Kidney epithelial cell (primary cell): ENCODE measurements around the gene SPRR3. TPM values are rescaled to one million over a fixed set of nuclear protein-coding genes. Genes with fewer than 3 reads are reported as not detected.

Experiments
- DNase-seq: peaks from one replicate; pipeline ENCODE4 v3.0.0-alpha.2; 2010; ENCODE audit warnings: low read depth
- H3K27me3 ChIP-seq: 2 replicates; pipeline ENCODE4 v1.6.0; 2011; ENCODE audit warnings: low read length; ENCODE audit not compliant: control insufficient read depth, insufficient read depth
- H3K36me3 ChIP-seq: 2 replicates; pipeline ENCODE4 v1.5.1; 2011; ENCODE audit warnings: low read length; ENCODE audit not compliant: control insufficient read depth, insufficient read depth
- H3K4me3 ChIP-seq: 2 replicates; pipeline ENCODE4 v1.5.1; 2011; ENCODE audit warnings: low read depth, mild to moderate bottlenecking, control low read depth, low read length
- CTCF ChIP-seq: IDR thresholded peaks from 2 replicates; pipeline ENCODE4 v1.5.1; 2011; ENCODE audit warnings: mild to moderate bottlenecking, moderate library complexity, low read length, control low read depth, inconsistent platforms; ENCODE audit not compliant: insufficient read depth, poor library complexity, severe bottlenecking
- total RNA-seq: library from RNA; depleted of rRNA; stranded (reverse); fragments of >200 nt; gene quantifications from 2 replicates; pipeline ENCODE4 v1.2.3, GENCODE V29; 2015

The SPRR3 gene
- total RNA-seq, 1 donor from 2014 or later = 1.1 TPM

GRCh38 chr1:152967201-152967600 is 34.3 kb upstream of the SPRR3 start:
- TF ChIP-seq CTCF = no peak
- DNase-seq = no peak

GRCh38 chr1:152968248-152968647 is 33.3 kb upstream of the SPRR3 start:
- DNase-seq = no peak
- H3K36me3 ChIP-seq = no peaks in the 10 kb centered on the region
- H3K4me3 ChIP-seq = no peak overlapping the region
- TF ChIP-seq CTCF = no peak
- H3K27me3 ChIP-seq = no peaks in the 10 kb centered on the region

More at GRCh38 chr1:152967201-152967600, 34.3 kb upstream of the SPRR3 start:
- Histone ChIP-seq H3K27me3 (no peaks in the 10 kb centered on the region), H3K36me3 (no peaks in the 10 kb centered on the region), H3K4me3 (no peak overlapping the region)

GRCh38 chr1:152969036-152969435 is 32.5 kb upstream of the SPRR3 start:
- H3K4me3 ChIP-seq = no peak overlapping the region
- DNase-seq = no peak
- TF ChIP-seq CTCF = no peak
- H3K36me3 ChIP-seq = no peaks in the 10 kb centered on the region
- no peaks in the 10 kb centered on the region for H3K27me3 ChIP-seq

GRCh38 chr1:152970495-152970894 is 31.1 kb upstream of the SPRR3 start, which contains the start of gene SPRR4:
SPRR4 (plus strand) TSS chr1:152970648; CDS start chr1:152971891, 1,243 bp downstream.
- Histone ChIP-seq H3K4me3 (no peak within 1 kb of the TSS), H3K36me3 (no peaks in the 10 kb centered on the region), H3K27me3 (no peaks in the 10 kb centered on the region)
- no peak for DNase-seq
- TF ChIP-seq CTCF = no peak

- no peaks in the 10 kb centered on the region for H3K36me3 ChIP-seq
- no peak for DNase-seq
- no peak overlapping the region for H3K4me3 ChIP-seq
- no peaks in the 10 kb centered on the region for H3K27me3 ChIP-seq
- no peak for TF ChIP-seq CTCF
Measured at GRCh38 chr1:152972196-152972886, 29.2 kb upstream of the SPRR3 start.

GRCh38 chr1:152976688-152977087 is 24.9 kb upstream of the SPRR3 start:
- H3K27me3 ChIP-seq = no peaks in the 10 kb centered on the region
- no peak overlapping the region for H3K4me3 ChIP-seq
- no peaks in the 10 kb centered on the region for H3K36me3 ChIP-seq
- no peak for TF ChIP-seq CTCF
- DNase-seq = no peak
